Measurements from ENCODE around the gene MRPS18A.

DNA sequence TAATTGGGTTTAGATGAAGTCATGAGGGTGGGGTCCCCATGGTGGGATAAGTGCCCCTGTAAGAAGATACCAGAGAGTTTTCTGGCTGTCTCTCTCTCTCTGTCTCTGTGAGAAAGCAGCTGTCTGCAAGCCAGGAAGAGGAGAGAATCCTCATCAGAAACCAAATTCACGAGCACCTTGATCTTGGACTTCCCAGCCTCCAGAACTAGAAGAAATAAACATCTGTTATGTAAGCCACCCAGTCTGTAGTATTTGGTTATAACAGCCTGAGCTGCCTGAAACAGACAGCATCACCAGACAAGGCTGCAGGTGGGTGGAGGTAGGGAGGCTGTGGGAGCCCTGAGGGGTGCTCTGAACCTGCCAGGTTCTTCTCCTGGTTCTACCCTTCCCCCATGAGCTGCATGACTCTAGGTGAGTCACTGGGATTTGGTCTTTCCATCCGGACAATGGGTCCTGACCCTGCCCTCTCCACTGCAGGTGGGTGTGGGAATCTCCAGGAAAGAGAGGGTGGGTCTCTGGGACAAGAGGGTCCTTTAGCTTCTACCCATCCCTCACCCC, 48.1 kb upstream of the MRPS18A start:
- TF ChIP-seq, protein P1, sequence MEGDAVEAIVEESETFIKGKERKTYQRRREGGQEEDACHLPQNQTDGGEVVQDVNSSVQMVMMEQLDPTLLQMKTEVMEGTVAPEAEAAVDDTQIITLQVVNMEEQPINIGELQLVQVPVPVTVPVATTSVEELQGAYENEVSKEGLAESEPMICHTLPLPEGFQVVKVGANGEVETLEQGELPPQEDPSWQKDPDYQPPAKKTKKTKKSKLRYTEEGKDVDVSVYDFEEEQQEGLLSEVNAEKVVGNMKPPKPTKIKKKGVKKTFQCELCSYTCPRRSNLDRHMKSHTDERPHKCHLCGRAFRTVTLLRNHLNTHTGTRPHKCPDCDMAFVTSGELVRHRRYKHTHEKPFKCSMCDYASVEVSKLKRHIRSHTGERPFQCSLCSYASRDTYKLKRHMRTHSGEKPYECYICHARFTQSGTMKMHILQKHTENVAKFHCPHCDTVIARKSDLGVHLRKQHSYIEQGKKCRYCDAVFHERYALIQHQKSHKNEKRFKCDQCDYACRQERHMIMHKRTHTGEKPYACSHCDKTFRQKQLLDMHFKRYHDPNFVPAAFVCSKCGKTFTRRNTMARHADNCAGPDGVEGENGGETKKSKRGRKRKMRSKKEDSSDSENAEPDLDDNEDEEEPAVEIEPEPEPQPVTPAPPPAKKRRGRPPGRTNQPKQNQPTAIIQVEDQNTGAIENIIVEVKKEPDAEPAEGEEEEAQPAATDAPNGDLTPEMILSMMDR (IDR thresholded peaks at IDR 0.05; ENCODE audit: poor library complexity) = no peak
- TF ChIP-seq EZH2phosphoT487 (IDR thresholded peaks at IDR 0.05; ENCODE audit: low read depth, severe bottlenecking, unreplicated experiment) (no peak), EZH2 (IDR thresholded peaks at IDR 0.05; ENCODE audit: borderline replicate concordance) (no peak)
